Ishikawa (cell line): ENCODE measurements around the gene CCDC141.

ENCODE experiments used
- CEBPB ChIP-seq: IDR thresholded peaks from 2 replicates; pipeline ENCODE4 v1.6.1; 2012
- CREB1 ChIP-seq: IDR thresholded peaks from 2 replicates; pipeline ENCODE4 v1.6.1; 2012; ENCODE audit warnings: low read depth
- EGR1 ChIP-seq: IDR thresholded peaks from 2 replicates; pipeline ENCODE4 v1.6.1; 2012
- FOXM1 ChIP-seq: IDR thresholded peaks from 2 replicates; pipeline ENCODE4 v1.6.1; 2012; ENCODE audit warnings: low read depth, borderline replicate concordance
- MAX ChIP-seq: IDR thresholded peaks from 2 replicates; pipeline ENCODE4 v1.6.1; 2012
- NFIC ChIP-seq: IDR thresholded peaks from 2 replicates; pipeline ENCODE4 v1.6.1; 2012
- RAD21 ChIP-seq: IDR thresholded peaks from 2 replicates; pipeline ENCODE4 v1.6.1; 2012; ENCODE audit warnings: low read depth
- REST ChIP-seq: IDR thresholded peaks from 2 replicates; pipeline ENCODE4 v1.6.1; 2012; ENCODE audit warnings: low read depth, mild to moderate bottlenecking
- TAF1 ChIP-seq: IDR thresholded peaks from 2 replicates; pipeline ENCODE4 v1.6.1; 2012; ENCODE audit warnings: low read depth, mild to moderate bottlenecking
- TCF12 ChIP-seq: IDR thresholded peaks from 2 replicates; pipeline ENCODE4 v1.6.1; 2012; ENCODE audit warnings: low read depth
- TEAD4 ChIP-seq: IDR thresholded peaks from 2 replicates; pipeline ENCODE4 v1.6.1; 2012
- USF1 ChIP-seq: IDR thresholded peaks from 2 replicates; pipeline ENCODE4 v1.6.1; 2012
- YY1 ChIP-seq: IDR thresholded peaks from 2 replicates; pipeline ENCODE4 v1.6.1; 2012; ENCODE audit warnings: low read depth
- ZBTB7A ChIP-seq: IDR thresholded peaks from 2 replicates; pipeline ENCODE4 v1.6.1; 2012; ENCODE audit warnings: low read depth

The CCDC141 gene

DNA sequence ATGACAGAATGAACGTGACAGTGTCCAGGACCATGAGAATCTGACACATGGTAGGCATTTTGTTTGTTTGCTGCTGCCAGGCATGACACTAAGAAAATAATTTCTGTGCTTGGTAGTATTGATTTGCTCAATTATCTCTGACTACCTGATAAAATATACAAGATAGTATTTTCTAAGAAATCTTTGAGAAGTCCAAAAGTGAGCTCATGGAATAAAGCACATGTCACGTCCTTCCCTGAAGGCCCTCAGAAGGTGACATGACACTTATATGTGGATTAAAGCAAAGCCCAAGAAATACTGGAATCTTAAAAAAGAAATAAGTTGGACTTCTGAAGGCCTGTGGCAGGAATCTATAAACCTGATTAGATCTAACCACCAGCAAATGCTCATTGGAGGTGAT is 238.9 kb downstream of the CCDC141 start:
- TF ChIP-seq MAX (no peak), NFIC (no peak), TEAD4 (no peak), CREB1 (no peak), REST (no peak), EGR1 (no peak), RAD21 (no peak)

- TF ChIP-seq REST (no peak), USF1 (no peak), YY1 (no peak), CREB1 (no peak), CEBPB (no peak), EGR1 (no peak), TEAD4 (no peak), MAX (no peak), NFIC (no peak), RAD21 (no peak), FOXM1 (no peak)
Observed at GRCh38 chr2:178810422-178810821, 239.5 kb downstream of the CCDC141 start.

- TF ChIP-seq NFIC = no peak
- no peak for TF ChIP-seq TAF1
- no peak for TF ChIP-seq EGR1
- TF ChIP-seq REST = no peak
- TF ChIP-seq ZBTB7A = no peak
- TF ChIP-seq TEAD4 = no peak
- TF ChIP-seq USF1 = no peak
- no peak for TF ChIP-seq TCF12
- TF ChIP-seq CREB1 = no peak
- TF ChIP-seq YY1 = no peak
- TF ChIP-seq RAD21 = no peak
- no peak for TF ChIP-seq FOXM1
Observed at GRCh38 chr2:178807227-178808008, 242.5 kb downstream of the CCDC141 start, which contains the start of gene TTN. Gene TTN, minus strand, starts transcription at chr2:178807423. Its CDS starts 2,781 bp downstream, at chr2:178804642.

- TF ChIP-seq FOXM1 (no peak), YY1 (no peak), EGR1 (no peak), RAD21 (no peak), MAX (no peak), TAF1 (no peak), TCF12 (no peak), REST (no peak)
Observed at GRCh38 chr2:178806543-178806942, 243.4 kb downstream of the CCDC141 start.
